Measurements from ENCODE around the gene BEAN1. TPM values are rescaled to one million over a fixed set of nuclear protein-coding genes. Genes with fewer than 3 reads are reported as not detected.

BEAN1 gene
- total and polyA plus RNA-seq, 2 experiments from 2014 or later = 0.07 to 0.10 TPM

DNA sequence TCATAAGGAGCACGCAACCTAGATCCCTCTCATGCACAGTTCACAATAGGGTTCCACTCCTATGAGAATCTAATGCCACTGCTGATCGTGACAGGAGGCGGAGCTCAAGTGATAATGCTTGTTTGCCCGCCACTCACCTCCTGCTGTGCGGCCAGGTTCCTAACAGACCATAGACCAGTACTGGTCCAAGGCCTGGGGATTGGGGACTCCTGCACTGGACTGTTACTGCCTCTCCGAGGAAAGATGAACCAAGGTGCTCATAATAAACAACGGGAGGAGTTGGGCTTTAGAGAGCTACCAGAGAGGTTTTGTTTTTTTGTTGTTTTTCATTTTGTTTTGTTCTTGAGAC lies 64.6 kb downstream of the BEAN1 start (continued):
- TF ChIP-seq REST (IDR thresholded peaks at IDR 0.05; ENCODE audit: unreplicated experiment) (no peak), EZH2phosphoT487 (IDR thresholded peaks at IDR 0.05; ENCODE audit: unreplicated experiment) (no peak), JUNB (IDR thresholded peaks at IDR 0.05; ENCODE audit: unreplicated experiment) (no peak)

DNA sequence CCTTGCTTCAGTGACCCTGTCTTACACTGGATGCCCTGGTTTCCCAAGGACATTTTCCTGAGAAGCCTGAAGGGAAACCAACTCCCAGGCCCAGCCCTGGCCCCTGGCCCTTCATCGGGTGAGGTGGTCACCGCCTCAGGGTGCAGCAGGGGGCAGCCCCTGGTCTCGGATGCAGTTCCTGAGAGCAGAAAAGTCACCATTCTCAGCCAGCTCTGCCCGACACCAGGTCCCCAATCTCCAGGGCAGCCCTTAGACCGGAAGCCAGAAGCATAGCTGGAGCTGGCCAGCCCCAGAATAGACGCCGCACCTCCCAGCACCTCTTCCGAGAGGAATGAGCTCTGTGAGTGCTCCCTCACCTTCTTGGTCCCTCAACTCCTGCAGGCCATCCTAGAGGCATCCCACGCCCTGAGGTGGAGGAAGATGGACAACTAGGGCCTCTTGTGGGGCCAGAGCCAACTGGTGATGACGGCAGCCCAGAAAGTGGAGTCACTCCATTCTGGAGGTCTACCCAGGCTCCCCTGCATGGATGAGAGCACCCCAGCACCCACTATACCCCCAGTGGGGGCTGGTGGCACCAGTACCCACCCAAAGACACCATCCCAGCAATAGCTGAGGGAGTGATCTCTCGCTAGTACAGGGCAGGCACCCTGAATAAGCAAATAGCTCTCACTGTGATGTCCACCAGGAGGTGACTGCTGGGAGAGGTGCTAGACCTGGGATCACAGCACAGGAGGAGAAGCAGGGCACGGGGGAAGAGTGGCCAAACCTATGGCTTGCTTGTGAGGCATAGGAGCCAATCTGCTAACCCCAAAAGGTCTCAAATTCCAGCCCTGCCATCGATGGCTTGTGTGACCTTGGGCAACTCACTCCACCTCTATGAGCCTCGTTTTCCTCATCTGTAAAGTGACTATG lies 66.7 kb downstream of the BEAN1 start:
- Mint-ChIP-seq H3K4me1 (no peaks in the 10 kb centered on the region; the same call in 2 of the 3 replicates), H3K4me3 (no peak overlapping the region), H3K27ac (no peak overlapping the region), H3K36me3 (ENCODE audit: low read depth) (peaks cover 12% of the 10 kb centered on the region), H3K9me3 (peaks cover 31% of the 10 kb centered on the region), H3K27me3 (ENCODE audit: insufficient read depth, low read depth, poor library complexity) (peaks cover 4% of the 10 kb centered on the region)
- H3K4me3 ChIP-seq = no peak overlapping the region
- H3K36me3 ChIP-seq (ENCODE audit: insufficient read depth) = no peaks in the 10 kb centered on the region
- no peaks in the 10 kb centered on the region for H3K79me2 ChIP-seq (replicated peaks; ENCODE audit: insufficient read depth)
- ATAC-seq (no peak), DNase-seq (ENCODE audit: low spot score) (no peak)
- no peaks in the 10 kb centered on the region for H3K4me1 ChIP-seq (ENCODE audit: insufficient read depth)
- no peaks in the 10 kb centered on the region for H3K27me3 ChIP-seq (ENCODE audit: insufficient read depth)
- no peaks in the 10 kb centered on the region for H3K9me2 ChIP-seq (ENCODE audit: insufficient read depth)
- H3K4me2 ChIP-seq = no peak overlapping the region
- H4K20me1 ChIP-seq (replicated peaks; ENCODE audit: insufficient read depth) = no peaks in the 10 kb centered on the region
- no peak overlapping the region for H2AFZ ChIP-seq
- TF ChIP-seq POLR2AphosphoS5 (IDR thresholded peaks at IDR 0.05; ENCODE audit: low read depth) = no peak
- no peaks in the 10 kb centered on the region for H3F3A ChIP-seq (replicated peaks; ENCODE audit: low read depth)
- H3K27ac ChIP-seq (ENCODE audit: low read depth) = no peak overlapping the region

GRCh38 chr16:66494916-66495315 lies 67.8 kb downstream of the BEAN1 start:
- H3K27me3 ChIP-seq (ENCODE audit: insufficient read depth) = no peaks in the 10 kb centered on the region
- no peaks in the 10 kb centered on the region for H3K36me3 ChIP-seq (ENCODE audit: insufficient read depth)
- Mint-ChIP-seq H3K27ac (no peak overlapping the region), H3K27me3 (ENCODE audit: insufficient read depth, low read depth, poor library complexity) (peaks cover 4% of the 10 kb centered on the region), H3K9me3 (peaks cover 24% of the 10 kb centered on the region), H3K4me3 (no peak overlapping the region), H3K36me3 (ENCODE audit: low read depth) (peaks cover 12% of the 10 kb centered on the region), H3K4me1 (no peaks in the 10 kb centered on the region; the same call in 2 of the 3 replicates)
- no peak for DNase-seq (ENCODE audit: low spot score)
- no peak overlapping the region for H3K27ac ChIP-seq (ENCODE audit: low read depth)
- ATAC-seq = no peak
- no peaks in the 10 kb centered on the region for H3K79me2 ChIP-seq (replicated peaks; ENCODE audit: insufficient read depth)
- no peak overlapping the region for H3K4me2 ChIP-seq
- H3K4me1 ChIP-seq (ENCODE audit: insufficient read depth) = no peaks in the 10 kb centered on the region
- no peaks in the 10 kb centered on the region for H4K20me1 ChIP-seq (replicated peaks; ENCODE audit: insufficient read depth)
- H2AFZ ChIP-seq = no peak overlapping the region
- no peaks in the 10 kb centered on the region for H3F3A ChIP-seq (replicated peaks; ENCODE audit: low read depth)
- no peak overlapping the region for H3K4me3 ChIP-seq
- no peaks in the 10 kb centered on the region for H3K9me2 ChIP-seq (ENCODE audit: insufficient read depth)
- TF ChIP-seq ZNF114 (CRISPR knock-in tag; IDR thresholded peaks at IDR 0.05) = no peak
- TF ChIP-seq EZH2 (IDR thresholded peaks at IDR 0.05; ENCODE audit: low read depth, unreplicated experiment) = no peak
- no peak for TF ChIP-seq CTCF (conservative IDR thresholded peaks at IDR 0.05; ENCODE audit: low read depth in 2 of 2)
- no peak for TF ChIP-seq STAT1 (IDR thresholded peaks at IDR 0.05; ENCODE audit: unreplicated experiment)
- TF ChIP-seq EZH2phosphoT487 (IDR thresholded peaks at IDR 0.05; ENCODE audit: unreplicated experiment) = no peak
- no peak for TF ChIP-seq NANOG (IDR thresholded peaks at IDR 0.05; ENCODE audit: borderline replicate concordance)
- no peak for TF ChIP-seq ZNF331 (CRISPR knock-in tag; IDR thresholded peaks at IDR 0.05; ENCODE audit: low read depth)

All from GM23338 (cell line).